Middle frontal gyrus (tissue), 1 donor: Measurements from ENCODE around the gene ATP10B.
A peak's percentile ranks its signal among the peaks of the same experiment; 100 is the strongest.
"Not testable (repeated sequence)": the region's sequence is repeated elsewhere in the genome, so short reads cannot be mapped to it uniquely, and the experiment has no call there.

ENCODE experiments used
- DNase-seq: peaks from one replicate; pipeline ENCODE4 v3.0.0-alpha.2; 2015; ENCODE audit warnings: low spot score; ENCODE audit errors: extremely low spot score

Gene ATP10B

DNA sequence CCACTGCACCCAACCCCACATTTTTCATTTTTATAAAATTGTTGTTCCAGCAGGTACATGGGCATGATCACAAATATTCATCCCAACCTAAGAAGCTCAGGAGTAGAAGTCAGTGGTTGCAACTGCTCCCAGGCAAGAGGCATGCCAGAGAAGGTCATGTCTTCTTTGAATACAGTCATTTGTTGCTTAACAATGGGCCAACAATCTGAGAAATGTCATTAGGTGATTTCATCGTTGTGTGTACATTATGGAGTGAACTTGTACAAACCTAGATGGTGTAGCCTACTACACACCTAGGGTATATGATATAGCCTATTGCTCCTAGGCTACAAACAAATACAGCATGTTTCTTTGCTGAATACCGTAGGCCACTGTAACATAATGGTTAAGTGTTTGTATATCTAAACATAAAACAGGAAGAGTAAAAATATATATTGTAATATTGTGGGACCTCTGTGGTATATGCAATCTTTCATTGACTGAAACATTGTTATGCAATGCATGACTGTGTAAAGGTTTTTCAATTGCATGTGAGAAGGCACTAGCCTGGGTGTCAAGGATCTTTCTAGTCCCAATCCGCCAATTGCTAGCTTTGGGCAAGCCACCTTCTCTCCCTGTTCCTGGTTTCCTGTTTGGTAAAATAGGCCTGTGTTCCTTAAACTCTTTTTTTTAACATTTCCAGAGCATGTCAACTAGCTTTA, 27.6 kb downstream of the ATP10B start:
- DNase-seq = no peak

DNA sequence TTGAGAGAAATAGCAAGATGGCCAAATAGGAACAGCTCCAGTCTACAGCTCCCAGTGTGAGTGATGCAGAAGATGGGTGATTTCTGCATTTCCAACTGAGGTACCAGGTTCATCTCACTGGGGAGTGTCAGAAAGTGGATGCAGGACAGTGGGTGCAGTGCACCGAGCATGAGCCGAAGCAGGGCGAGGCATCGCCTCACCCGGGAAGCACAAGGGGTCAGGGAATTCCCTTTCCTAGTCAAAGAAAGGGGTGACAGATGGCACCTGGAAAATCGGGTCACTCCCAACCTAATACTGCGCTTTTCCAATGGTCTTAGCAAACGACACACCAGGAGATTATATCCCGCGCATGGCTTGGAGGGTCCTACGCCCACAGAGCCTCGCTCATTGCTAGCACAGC, 39.0 kb downstream of the ATP10B start:
- DNase-seq = not testable (repeated sequence)

DNA sequence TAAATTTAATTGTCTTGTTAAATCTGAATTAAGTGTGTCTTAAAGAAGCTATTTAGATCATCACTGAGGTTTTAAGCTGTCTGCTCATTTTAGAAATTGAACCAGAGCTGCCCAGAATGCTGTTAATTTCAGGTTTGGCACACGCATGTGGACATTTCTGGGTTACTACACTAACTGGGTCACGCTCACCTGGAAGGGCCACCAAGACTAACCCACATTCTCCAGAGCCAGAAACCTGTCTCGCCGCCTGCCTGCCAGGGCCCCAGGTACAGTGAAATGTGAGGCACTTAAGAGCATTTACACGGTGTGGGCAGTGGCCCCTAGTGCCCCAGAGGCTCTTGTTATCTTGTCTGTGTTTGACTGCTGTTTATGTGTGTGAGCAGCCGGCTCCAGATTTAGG, 46.6 kb downstream of the ATP10B start:
- no peak for DNase-seq

DNA sequence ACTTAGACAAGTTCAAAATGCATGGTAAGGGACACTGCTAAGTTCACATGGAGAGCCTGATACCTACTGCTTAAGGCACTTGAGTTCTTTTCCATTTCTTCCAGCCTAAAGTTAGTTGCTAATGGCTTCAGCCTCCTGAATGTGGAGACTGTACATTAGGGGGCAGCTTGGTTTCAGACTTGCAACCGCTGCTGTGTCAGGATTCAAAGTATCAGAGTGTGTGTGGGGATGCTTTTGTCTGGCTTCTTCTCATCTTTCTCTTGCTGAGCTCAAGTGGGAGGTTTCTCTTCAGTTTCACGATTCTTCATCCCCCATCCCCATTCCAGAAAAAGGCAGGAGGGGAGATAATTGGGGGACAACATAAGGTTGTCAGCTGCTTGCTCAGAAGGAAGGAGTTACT, 49.4 kb downstream of the ATP10B start:
- peak; percentile 22 for DNase-seq

DNA sequence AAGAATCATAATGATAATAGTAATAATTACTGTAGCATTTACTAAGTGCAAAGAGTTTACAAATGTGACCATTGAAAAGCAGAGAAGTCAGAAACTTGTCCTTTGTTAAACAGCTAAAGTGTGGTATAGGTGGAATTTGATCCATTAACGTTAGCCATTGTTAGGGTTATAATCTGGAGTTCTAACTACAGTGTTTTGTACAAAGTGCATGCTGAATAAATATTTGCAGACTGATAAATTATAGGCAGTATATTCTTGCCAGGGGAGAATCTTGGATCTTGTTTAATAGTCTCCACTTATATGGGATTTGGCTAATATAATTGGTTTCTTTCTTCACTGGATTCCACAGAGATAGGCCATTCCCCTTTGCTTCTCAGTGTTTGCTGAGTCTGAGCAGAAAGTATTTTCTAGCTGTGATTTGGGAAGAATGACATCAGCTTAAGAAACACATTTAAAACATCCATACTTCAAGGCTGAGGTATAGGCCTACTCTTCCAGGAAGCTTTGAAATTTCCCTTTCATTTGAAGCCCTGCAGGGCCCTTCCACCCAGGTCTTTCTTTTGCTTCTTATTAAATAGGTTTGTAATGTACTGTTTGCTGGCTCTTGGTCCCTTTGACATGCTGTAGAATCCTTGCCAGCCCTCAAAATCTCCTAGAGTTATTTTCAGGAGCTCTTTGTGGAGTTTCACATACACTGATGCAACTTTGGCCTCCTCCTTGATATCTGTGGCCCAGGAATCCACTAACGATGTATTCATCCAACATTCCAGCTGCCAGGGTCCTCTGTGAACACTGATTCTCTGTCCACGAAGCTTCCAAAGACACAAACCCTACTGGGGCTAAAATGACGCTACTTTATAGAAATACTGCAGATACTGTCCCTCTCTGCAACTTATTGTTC, 51.4 kb downstream of the ATP10B start:
- DNase-seq = no peak

DNA sequence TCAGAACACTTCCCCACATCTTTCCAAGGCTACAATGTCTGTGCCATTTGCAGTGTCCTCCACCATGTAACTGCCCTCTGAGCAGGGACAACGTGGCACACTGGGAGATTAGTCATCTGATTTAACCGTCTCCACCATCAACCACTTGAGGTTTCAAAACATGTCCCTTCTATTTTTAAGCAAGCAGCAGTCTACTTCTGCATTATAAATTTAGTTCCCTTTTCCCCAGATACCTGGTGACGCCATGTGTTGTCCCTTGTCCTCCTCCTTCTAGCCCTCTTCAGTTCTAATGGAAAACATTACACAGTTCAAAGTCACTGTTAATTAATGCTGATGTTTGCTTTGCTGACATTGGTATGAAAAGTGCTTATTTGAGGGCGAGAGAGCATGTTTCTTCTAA, 52.8 kb downstream of the ATP10B start:
- DNase-seq = no peak

DNA sequence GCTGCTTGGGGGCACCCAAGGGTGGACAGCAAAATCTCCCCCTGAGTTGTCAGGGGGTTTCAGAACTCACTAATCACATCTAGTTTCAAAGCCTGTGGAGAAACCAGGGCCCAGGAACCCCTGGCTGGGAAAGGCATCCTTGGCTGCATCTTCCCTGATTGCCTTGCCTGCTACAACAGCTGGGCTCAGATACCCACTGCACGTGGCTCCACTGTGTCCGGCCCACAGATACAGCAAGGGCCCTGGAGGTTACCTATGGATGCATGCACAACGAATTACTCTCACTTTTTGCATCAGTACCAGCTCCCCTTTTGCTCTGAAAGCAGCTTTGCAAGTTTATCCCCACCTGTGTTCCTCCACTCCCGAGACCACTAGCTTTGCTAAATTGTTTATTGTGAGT, 55.0 kb downstream of the ATP10B start:
- DNase-seq = no peak

DNA sequence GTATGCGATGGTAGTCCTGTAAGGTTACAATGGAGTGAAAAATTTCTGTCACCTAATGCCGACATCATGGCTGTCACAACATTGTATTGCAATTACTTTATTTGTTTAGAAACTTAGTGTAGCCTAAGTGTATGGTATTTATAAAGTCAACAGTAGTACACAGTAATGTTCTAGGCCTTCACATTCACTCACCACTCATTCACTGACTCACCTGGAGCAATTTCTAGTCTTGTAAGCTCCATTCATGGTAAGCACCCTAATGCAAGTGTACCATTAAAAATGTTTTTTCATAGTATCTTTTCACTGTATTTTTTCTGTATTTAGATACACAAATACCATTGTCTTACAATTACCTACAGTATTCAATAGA, 58.5 kb downstream of the ATP10B start:
- DNase-seq = no peak

DNA sequence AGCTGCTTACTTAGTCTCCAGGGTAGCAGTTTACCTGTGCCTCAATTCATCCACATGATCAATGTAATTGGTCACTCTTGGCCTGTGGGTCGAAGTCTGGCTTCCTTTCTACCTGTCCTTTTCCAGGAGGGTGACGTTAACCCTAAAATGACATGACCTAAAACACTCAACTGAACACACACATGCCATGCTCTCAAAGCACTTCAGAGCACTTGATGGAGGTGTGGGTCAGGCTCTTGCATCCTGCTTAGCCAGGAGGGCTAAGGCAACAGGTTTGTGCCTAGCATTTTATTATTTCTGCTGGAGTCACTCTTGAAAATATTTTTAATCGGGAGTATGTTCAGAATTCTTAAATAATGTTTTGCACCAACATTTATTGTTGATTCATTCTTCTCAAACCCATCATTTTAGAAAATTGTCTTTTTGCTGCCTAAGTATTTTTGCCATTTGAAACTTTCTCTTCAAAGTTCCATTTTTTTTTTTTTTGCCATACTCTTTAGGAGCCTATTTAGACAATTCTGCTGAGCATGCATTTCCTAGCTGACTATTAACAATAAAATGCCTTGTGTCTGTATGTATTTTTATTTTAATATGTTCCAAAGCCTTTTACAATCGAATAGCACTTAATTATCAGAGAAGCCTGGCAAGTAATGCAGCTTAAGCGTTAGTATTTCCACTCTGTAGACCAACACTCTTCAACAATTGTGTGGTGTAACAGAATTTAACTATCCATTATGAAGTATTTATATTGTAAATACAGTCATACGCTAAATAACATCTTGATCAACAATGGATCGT, 59.1 kb downstream of the ATP10B start:
- no peak for DNase-seq

DNA sequence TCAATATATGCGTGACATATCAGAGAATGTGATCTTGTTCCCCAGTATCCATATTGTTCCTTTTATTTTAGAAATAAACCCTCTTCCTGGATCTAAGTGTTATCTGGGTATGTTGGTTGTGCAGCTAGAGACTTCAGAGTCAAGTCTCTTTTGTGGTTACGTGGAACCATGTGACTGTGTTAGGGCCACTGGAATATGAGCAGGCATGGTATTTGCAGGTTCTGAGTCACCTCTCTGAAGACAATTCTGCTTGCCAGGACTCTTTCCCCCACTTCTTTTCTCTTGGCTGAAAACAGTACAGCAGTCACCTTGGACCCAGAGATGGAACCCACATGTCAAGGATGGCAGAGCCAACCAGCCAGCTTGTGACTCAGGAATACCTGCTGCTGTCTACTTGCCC, 59.7 kb downstream of the ATP10B start:
- DNase-seq = no peak

DNA sequence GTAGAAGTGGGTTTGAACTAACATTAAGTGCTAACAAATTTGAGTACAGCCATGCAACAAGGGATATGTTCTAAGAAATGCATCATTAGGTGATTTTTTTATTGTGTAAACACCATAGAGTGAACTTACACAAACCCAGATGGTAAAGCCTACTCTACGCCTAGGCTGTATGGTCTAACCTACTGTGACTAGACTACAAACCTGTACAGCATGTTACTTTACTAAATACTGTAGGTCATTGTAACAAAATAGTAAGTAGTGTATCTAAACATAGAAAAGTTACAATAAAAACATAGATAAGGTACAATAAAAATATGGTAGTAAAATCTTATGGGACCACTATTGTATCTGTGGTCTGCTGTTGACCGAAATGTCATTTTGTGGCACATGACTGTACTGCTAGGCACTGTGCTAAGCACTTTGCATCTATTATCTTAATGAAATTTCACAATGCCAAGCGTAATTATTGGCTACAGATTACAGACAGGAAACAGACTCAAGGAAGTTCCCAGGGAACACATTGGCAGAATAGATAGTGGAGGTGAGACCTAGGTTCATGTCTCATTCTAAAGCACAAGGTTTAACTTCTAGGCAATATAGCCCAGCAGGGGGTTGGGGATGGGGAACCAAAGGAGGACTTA, 62.7 kb downstream of the ATP10B start:
- DNase-seq = no peak

DNA sequence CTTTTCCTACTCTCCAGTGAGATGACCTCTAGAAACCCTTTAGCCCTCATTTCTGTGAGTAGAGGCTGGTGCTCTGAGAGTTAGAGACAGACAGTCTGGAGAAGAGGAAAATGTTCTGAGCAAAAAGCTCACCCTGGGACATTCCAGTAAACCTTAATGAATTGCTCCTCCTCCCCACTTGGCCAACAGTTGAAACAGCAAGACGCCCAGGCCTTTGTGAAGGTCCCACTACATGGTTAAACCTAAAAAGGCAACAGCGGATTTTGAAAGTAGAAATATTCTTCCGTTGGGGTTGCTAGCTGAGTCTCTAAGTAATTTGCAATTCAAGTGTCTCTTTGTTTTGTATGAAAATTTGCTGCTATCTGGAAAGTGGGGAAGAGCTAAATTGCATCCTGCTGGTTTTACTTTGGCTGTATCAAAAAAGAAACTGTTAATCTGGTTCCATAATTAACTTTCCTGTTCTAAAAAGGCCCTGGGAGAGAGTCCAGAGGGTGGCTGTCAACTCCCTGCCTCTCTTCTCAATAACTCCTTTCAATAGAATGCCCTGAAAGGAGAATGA, 63.8 kb downstream of the ATP10B start:
- DNase-seq = peak; percentile 6

DNA sequence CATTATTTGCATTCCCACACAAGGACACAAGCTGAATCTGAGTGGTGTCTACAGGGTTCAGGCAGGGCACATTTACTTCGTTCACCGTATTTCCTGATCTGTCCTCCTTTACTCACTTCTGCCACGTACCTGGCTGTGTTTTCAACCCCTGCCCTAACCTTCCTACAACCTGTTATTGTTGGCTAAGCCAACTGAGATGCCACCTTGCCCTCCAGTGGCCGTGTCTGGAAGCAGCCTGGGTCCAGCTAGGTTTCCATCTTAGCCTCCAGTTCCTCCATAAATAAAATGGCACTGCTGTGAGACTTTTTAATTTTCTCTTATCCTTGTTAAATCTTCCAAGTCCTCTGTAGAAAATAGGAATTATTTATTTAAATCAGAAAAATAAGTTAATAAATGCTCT, 64.8 kb downstream of the ATP10B start:
- DNase-seq = no peak

DNA sequence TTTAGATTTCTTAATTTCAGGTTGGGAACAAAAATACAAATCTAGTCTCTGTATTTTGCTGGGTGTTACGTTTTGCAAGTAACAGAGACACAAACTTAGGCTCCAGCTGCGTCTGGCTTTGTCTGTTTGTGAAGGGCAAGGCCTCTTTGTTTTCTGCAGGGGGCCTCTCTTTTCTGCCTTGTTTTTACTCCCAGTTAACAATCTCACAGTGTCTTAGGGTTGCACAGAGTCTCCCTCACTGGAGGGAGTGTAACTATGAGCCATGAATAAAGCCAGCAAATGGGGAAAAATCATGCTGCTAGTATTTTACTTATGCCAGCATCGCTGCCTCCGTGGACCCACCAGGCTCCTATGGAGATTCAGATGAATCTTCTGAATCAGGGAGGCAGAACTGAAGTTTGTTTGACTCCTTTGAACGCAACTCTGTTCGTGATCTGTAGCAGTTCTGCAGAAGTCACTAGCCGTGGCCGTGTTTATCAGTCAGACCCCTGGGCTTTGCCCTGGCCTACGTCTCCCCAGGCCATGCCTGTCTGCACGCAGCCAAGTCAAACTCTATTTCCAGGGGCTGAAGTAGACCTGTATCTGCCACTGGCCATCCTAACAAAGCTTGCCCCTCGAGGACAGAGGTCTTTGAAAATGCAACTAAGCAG, 77.2 kb downstream of the ATP10B start:
- peak; percentile 38 for DNase-seq

DNA sequence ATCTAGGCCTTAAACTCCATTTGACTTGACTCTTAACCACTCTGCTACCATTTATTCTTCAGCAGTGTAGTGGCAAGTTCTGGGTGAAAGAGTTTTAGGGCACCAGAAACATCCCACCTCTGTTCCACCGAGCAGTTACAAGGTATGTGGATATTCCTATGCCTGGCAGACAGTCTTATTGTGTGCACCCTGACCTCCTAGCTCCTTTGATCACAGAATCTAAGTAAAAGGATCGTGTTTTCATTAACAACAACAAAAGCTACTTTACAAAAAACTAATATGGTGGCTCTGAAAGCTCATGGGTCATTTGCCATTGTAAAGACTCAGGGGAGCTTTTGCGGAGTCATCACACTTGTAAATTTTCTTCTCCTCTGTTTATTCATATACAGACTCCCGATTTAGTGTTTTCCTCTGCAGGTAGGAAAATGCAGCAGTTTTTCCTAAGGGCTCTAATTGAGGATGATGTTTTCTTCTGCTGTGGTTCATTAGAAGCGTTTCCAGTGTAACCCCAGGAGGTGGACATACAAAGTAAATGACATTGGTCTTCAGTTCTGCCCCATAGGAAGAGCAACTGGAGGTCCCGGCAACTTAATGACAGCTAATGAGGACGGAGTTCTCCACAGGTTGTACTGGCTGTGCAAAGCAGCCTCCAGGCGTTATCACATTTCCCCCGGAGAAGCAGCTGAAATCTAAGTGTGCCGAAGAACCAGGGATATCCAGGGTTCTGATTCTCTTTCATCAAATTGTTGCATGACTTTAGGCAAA, 78.2 kb downstream of the ATP10B start:
- DNase-seq = no peak

DNA sequence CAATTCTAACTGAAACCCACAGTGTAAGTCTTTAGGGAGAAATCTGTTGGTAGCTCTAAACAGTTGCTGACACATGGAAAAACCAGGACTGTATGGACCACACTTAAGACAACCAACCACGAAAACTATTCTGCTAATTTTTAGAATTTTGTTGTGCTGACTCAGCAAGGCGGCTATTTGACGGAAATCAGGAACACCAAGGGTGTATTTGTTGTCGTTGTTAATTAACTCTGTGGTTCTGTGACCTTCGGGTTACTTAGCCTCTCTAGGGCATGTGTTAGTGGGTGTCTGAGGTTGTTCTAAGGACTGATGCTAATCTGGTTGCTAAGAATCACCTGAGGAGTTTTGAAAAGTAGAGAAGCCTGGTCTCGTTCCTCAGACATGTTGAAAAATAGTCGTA, 79.2 kb downstream of the ATP10B start:
- DNase-seq = no peak

DNA sequence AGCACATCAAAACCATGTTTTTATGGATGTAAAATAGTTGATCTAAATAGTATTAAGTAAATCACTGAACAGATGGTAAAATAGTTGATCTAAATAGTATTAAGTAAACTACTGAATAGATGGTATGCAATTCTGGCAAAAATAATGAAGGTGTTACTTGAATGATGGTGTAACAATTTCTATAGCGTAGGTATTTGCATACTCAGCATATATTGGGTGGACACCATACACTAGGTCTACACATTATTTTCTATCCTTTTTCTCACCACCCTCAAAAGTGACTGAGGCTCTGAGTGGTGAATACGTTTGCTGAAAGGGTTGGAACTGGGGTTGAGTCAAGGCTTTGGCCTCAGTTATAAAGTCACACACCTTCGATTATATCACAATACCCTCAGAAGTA, 81.3 kb downstream of the ATP10B start:
- DNase-seq = no peak

DNA sequence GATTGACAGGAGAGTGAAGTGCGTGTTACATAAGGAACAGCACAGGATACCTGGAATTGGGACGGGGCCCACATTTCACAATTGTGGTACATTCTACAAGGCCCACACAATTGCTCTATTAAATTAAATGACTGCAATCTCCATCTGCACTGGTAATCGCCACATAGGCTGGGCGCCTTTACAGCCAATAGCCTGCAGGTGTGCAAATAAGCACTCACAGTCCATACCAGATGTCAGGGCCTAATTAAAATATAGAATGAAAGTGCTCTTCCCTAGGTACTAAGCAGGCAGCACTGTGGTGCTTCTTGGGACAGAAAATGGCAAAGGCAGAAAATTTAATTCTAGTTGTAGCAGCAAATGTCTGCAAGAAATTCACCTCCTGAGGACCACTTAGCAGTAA, 82.7 kb downstream of the ATP10B start:
- DNase-seq = no peak

DNA sequence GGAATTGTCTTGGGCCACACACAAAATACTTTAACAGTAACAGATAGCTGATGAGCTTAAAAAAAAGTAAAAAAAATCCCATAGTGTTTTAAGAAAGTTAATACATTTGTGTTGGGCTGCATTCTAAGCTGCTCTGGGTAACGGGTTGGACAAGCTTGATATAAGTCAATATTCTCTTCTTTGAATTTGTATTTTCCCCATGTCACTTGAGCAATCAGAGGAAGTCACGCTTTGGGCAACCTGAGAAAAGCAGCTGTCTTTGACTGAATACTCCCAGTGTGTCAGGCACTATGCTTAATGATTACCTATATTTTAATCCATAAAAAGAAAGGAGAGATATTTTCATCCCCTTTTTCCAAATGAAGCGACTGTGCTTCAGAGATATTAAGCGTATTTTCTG, 84.9 kb downstream of the ATP10B start:
- DNase-seq = no peak

DNA sequence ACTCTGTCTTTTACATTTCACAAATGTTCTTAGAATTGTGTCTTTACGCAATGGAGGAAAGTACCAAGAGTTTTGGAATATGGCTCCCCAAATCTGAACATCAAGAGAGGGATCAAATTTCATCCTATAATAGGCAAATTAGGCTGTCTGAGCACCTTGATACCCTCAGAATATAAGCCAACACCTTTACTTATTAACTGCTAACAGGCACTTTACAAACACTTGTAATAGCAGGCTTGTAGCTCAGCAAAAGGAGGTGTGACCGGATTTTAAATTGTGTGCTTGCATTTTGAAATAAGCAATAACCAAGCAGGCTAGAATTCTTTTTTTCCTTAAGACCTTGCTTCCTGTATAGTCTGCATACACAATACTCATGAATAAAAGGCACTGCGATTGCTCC, 92.0 kb downstream of the ATP10B start:
- DNase-seq = no peak
